ENCODE measurements around the gene ZBTB43. TPM values are rescaled to one million over a fixed set of nuclear protein-coding genes. Genes with fewer than 3 reads are reported as not detected.

Gene ZBTB43
- total RNA-seq, 4 donors from 2014 or later, result 21.2 to 46.1 (median 32.2) TPM

GRCh38 chr9:126874546-126875314 is 69.9 kb downstream of the ZBTB43 start:
- WGBS, result 83% methylated on average over 9 of the region's 9 CpGs
- Histone ChIP-seq H3K36me3 (peaks cover 5% of the 10 kb centered on the region), H3K4me3 (no peak overlapping the region), H3K9me3 (no peaks in the 10 kb centered on the region), H3K27me3 (no peaks in the 10 kb centered on the region), H3K27ac (no peak overlapping the region), H3K4me1 (peaks cover 4% of the 10 kb centered on the region)
- DNase-seq (ENCODE audit: low spot score in 2 of 2), result no peak
- TF ChIP-seq EP300 (IDR thresholded peaks at IDR 0.05) (no peak), POLR2A (IDR thresholded peaks at IDR 0.05) (no peak), CTCF (IDR thresholded peaks at IDR 0.05) (no peak), POLR2AphosphoS5 (IDR thresholded peaks at IDR 0.05) (no peak)

- no peaks in the 10 kb centered on the region for H3K27me3 ChIP-seq
- no peak for TF ChIP-seq POLR2AphosphoS5 (IDR thresholded peaks at IDR 0.05)
- no peak for TF ChIP-seq EP300 (IDR thresholded peaks at IDR 0.05)
- no peak for TF ChIP-seq POLR2A (IDR thresholded peaks at IDR 0.05)
- TF ChIP-seq CTCF (IDR thresholded peaks at IDR 0.05), result no peak
- H3K36me3 ChIP-seq, result peaks cover 17% of the 10 kb centered on the region
- no peaks in the 10 kb centered on the region for H3K9me3 ChIP-seq
- no peak overlapping the region for H3K27ac ChIP-seq
- 80% methylated on average over 3 of the region's 4 CpGs for WGBS
- H3K4me3 ChIP-seq, result no peak overlapping the region
- no peaks in the 10 kb centered on the region for H3K4me1 ChIP-seq
- DNase-seq (ENCODE audit: low spot score in 2 of 2), result no peak
Observed at GRCh38 chr9:126875756-126876510, 71.1 kb downstream of the ZBTB43 start.

GRCh38 chr9:126876531-126876930 is 71.7 kb downstream of the ZBTB43 start:
- no peaks in the 10 kb centered on the region for H3K9me3 ChIP-seq
- TF ChIP-seq POLR2A (IDR thresholded peaks at IDR 0.05) (no peak), CTCF (IDR thresholded peaks at IDR 0.05) (no peak), EP300 (IDR thresholded peaks at IDR 0.05) (no peak), POLR2AphosphoS5 (IDR thresholded peaks at IDR 0.05) (no peak)
- H3K4me3 ChIP-seq, result no peak overlapping the region
- 65% methylated on average over 4 of the region's 4 CpGs for WGBS
- no peaks in the 10 kb centered on the region for H3K4me1 ChIP-seq
- no peak for DNase-seq (ENCODE audit: low spot score in 2 of 2)
- peaks cover 18% of the 10 kb centered on the region for H3K36me3 ChIP-seq
- no peaks in the 10 kb centered on the region for H3K27me3 ChIP-seq
- H3K27ac ChIP-seq, result no peak overlapping the region

- Histone ChIP-seq H3K36me3 (peaks cover 22% of the 10 kb centered on the region), H3K27ac (no peak overlapping the region), H3K9me3 (no peaks in the 10 kb centered on the region), H3K4me3 (no peak overlapping the region), H3K4me1 (no peaks in the 10 kb centered on the region), H3K27me3 (no peaks in the 10 kb centered on the region)
- WGBS, result 88% methylated on average over 9 of the region's 9 CpGs
- no peak for TF ChIP-seq EP300 (IDR thresholded peaks at IDR 0.05)
- no peak for TF ChIP-seq CTCF (IDR thresholded peaks at IDR 0.05)
- no peak for TF ChIP-seq POLR2AphosphoS5 (IDR thresholded peaks at IDR 0.05)
- no peak for TF ChIP-seq POLR2A (IDR thresholded peaks at IDR 0.05)
- no peak for DNase-seq (ENCODE audit: low spot score in 2 of 2)
Observed at GRCh38 chr9:126877418-126877817, 72.6 kb downstream of the ZBTB43 start.

- H3K4me1 ChIP-seq, result no peaks in the 10 kb centered on the region
- no peaks in the 10 kb centered on the region for H3K9me3 ChIP-seq
- H3K27ac ChIP-seq, result no peak overlapping the region
- no peak for DNase-seq (ENCODE audit: low spot score in 2 of 2)
- no peaks in the 10 kb centered on the region for H3K27me3 ChIP-seq
- WGBS, result 88% methylated on average over 9 of the region's 9 CpGs
- no peak for TF ChIP-seq EP300 (IDR thresholded peaks at IDR 0.05)
- TF ChIP-seq POLR2AphosphoS5 (IDR thresholded peaks at IDR 0.05), result no peak
- no peak for TF ChIP-seq CTCF (IDR thresholded peaks at IDR 0.05)
- TF ChIP-seq POLR2A (IDR thresholded peaks at IDR 0.05), result no peak
- no peak overlapping the region for H3K4me3 ChIP-seq
- peaks cover 27% of the 10 kb centered on the region for H3K36me3 ChIP-seq
Observed at GRCh38 chr9:126879288-126879687, 74.4 kb downstream of the ZBTB43 start.
